B cell (primary cell): ENCODE data around the gene CEP85L.

Source experiments
- CTCF ChIP-seq: fragments of 200-600 bp; IDR thresholded peaks from one replicate; pipeline ENCODE4 v1.8.0; 2022; ENCODE audit warnings: antibody characterized with exemption, mild to moderate bottlenecking
- EZH2 ChIP-seq: IDR thresholded peaks from 2 replicates; pipeline ENCODE4 v1.6.1; 2012; ENCODE audit warnings: borderline replicate concordance, low read depth, mild to moderate bottlenecking, moderate library complexity, low read length; ENCODE audit not compliant: insufficient read depth, poor library complexity, severe bottlenecking

GRCh38 chr6:118501765-118502164 is 149.6 kb downstream of the CEP85L start:
- TF ChIP-seq CTCF (no peak), EZH2 (no peak)
